A673 (cell line): Measurements from ENCODE around the gene SYNE2. TPM values are rescaled to one million over a fixed set of nuclear protein-coding genes. Genes with fewer than 3 reads are reported as not detected.

Experiments used
- BruUV-seq: library from RNA; stranded (reverse); fragments of 400-500 nt; replicated peaks from 2 replicates; lab custom pipeline; 2021; lab: Mats Ljungman, UMichigan
- CTCF ChIA-PET: fragments of 300-600 bp; sonication (Branson Sonifier 250); formaldehyde crosslinking; loops from one replicate; lab custom pipeline; 2022; ENCODE audit warnings: antibody characterized with exemption; lab: Charles Lee
- POLR2A ChIA-PET: fragments of 300-600 bp; sonication (Branson Sonifier 250); formaldehyde crosslinking; loops from one replicate; lab custom pipeline; 2022; ENCODE audit warnings: antibody characterized with exemption; ENCODE audit not compliant: low non-redundant PET; lab: Charles Lee
- DNase-seq: peaks from one replicate; pipeline ENCODE4 v3.0.0-alpha.2; 2015; ENCODE audit warnings: low spot score
- H3K27ac ChIP-seq: fragments of 200-600 bp; sonication (generic); 2 replicates; pipeline ENCODE4 v1.5.1; 2016; ENCODE audit warnings: mixed run types, low read depth, mild to moderate bottlenecking, mixed read lengths, antibody characterized with exemption, low read length; ENCODE audit not compliant: poor library complexity, severe bottlenecking
- H3K27me3 ChIP-seq: fragments of 200-600 bp; sonication (generic); replicated peaks from 2 replicates; pipeline ENCODE4 v1.6.1; 2017; ENCODE audit warnings: mixed run types, low read depth, mild to moderate bottlenecking, mixed read lengths, antibody characterized with exemption, low read length; ENCODE audit not compliant: insufficient read depth, poor library complexity
- H3K36me3 ChIP-seq: fragments of 200-600 bp; sonication (generic); 2 replicates; pipeline ENCODE4 v1.6.1; 2016; ENCODE audit warnings: mixed run types, mild to moderate bottlenecking, mixed read lengths, antibody characterized with exemption, low read length; ENCODE audit not compliant: insufficient read depth, poor library complexity, severe bottlenecking
- H3K4me1 ChIP-seq: fragments of 200-600 bp; sonication (generic); 2 replicates; pipeline ENCODE4 v1.6.1; 2017; ENCODE audit warnings: mixed run types, mild to moderate bottlenecking, mixed read lengths, antibody characterized with exemption, low read length; ENCODE audit not compliant: insufficient read depth, poor library complexity, severe bottlenecking
- H3K4me3 ChIP-seq: fragments of 200-600 bp; sonication (generic); 2 replicates; pipeline ENCODE4 v1.5.1; 2016; ENCODE audit warnings: low read depth, mixed run types, mild to moderate bottlenecking, mixed read lengths, low read length; ENCODE audit not compliant: poor library complexity, severe bottlenecking
- H3K9me3 ChIP-seq: fragments of 200-600 bp; sonication (generic); 2 replicates; pipeline ENCODE4 v1.6.1; 2016; ENCODE audit warnings: mixed run types, low read depth, mild to moderate bottlenecking, mixed read lengths, antibody characterized with exemption, low read length; ENCODE audit not compliant: poor library complexity, severe bottlenecking
- EZH2 ChIP-seq: fragments of 200-600 bp; sonication (generic); IDR thresholded peaks from 2 replicates; pipeline ENCODE4 v1.6.1; 2017; ENCODE audit warnings: borderline replicate concordance, low read depth, mild to moderate bottlenecking, mixed read lengths, antibody characterized with exemption, low read length; ENCODE audit not compliant: poor library complexity, severe bottlenecking
- intact Hi-C: fragments of 100-400 bp; cut with micrococcal nuclease; formaldehyde crosslinking; loops from one replicate; pipeline ENCODE4 v1.10.0; 2022; ENCODE audit not compliant: unreplicated experiment
- total RNA-seq: library from RNA; stranded (reverse); gene quantifications from 2 replicates; pipeline ENCODE4 v1.2.3, GENCODE V29; 2021
- TF ChIP-seq, protein P1 (sequence below): fragments of 300-800, 200-600 bp; sonication (generic); conservative IDR thresholded peaks from 2 replicates; pipeline ENCODE4 v1.5.1; 2017; ENCODE audit warnings: low read depth, mild to moderate bottlenecking, antibody characterized with exemption, low read length, moderate library complexity, mixed read lengths

SYNE2 gene
- total RNA-seq, 1 experiment from 2014 or later = 68.2 TPM

- intact Hi-C loops = no loop called here
- BruUV-seq = no TSS peak
- POLR2A ChIA-PET = no interaction called here
- Histone ChIP-seq H3K4me3 (no peak overlapping the region), H3K9me3 (no peaks in the 10 kb centered on the region), H3K36me3 (no peaks in the 10 kb centered on the region), H3K27me3 (no peaks in the 10 kb centered on the region), H3K27ac (no peak overlapping the region), H3K4me1 (peaks cover 17% of the 10 kb centered on the region)
- DNase-seq = no peak
- CTCF ChIA-PET = no interaction called here
- no peak for TF ChIP-seq EZH2
- TF ChIP-seq, protein P1, sequence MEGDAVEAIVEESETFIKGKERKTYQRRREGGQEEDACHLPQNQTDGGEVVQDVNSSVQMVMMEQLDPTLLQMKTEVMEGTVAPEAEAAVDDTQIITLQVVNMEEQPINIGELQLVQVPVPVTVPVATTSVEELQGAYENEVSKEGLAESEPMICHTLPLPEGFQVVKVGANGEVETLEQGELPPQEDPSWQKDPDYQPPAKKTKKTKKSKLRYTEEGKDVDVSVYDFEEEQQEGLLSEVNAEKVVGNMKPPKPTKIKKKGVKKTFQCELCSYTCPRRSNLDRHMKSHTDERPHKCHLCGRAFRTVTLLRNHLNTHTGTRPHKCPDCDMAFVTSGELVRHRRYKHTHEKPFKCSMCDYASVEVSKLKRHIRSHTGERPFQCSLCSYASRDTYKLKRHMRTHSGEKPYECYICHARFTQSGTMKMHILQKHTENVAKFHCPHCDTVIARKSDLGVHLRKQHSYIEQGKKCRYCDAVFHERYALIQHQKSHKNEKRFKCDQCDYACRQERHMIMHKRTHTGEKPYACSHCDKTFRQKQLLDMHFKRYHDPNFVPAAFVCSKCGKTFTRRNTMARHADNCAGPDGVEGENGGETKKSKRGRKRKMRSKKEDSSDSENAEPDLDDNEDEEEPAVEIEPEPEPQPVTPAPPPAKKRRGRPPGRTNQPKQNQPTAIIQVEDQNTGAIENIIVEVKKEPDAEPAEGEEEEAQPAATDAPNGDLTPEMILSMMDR = no peak
Observed at GRCh38 chr14:63926641-63927040, 73.8 kb downstream of the SYNE2 start.

- peaks cover 25% of the 10 kb centered on the region for H3K4me1 ChIP-seq
- peak; percentile 85 for DNase-seq
- ChIA-PET POLR2A (no interaction called here), CTCF (no interaction called here)
- no peak overlapping the region for H3K4me3 ChIP-seq
- TF ChIP-seq, protein P1 = no peak
- TF ChIP-seq EZH2 = no peak
- no peaks in the 10 kb centered on the region for H3K9me3 ChIP-seq
- no TSS peak for BruUV-seq
- H3K27me3 ChIP-seq = no peaks in the 10 kb centered on the region
- peak overlapping the region; percentile 39 for H3K27ac ChIP-seq
- intact Hi-C loops = no loop called here
- H3K36me3 ChIP-seq = no peaks in the 10 kb centered on the region
Observed at GRCh38 chr14:63928744-63929174, 76.0 kb downstream of the SYNE2 start.

DNA sequence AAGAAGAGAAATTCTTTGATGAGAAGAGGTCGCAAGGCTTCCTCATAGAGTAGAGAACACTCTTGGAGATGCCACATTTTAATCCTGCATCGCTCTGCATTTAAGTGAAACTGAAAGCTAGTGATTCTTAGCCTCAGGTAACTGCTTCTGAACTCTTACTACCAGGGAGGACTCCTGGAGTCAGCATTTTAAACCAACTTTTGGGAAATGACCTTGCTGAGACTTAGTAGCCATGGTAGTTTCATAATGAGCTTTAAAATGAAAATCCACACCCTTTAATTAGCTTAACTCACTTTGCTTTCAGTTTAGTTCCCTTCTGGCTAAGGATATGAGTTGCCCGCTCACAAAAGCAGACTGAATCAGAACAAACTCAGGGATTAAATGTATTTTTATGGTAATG is 80.3 kb downstream of the SYNE2 start:
- no peak for TF ChIP-seq EZH2
- TF ChIP-seq, protein P1 = no peak
- Histone ChIP-seq H3K9me3 (no peaks in the 10 kb centered on the region), H3K27me3 (no peaks in the 10 kb centered on the region), H3K27ac (peak overlapping the region; percentile 52), H3K4me1 (peaks cover 25% of the 10 kb centered on the region), H3K4me3 (peak overlapping the region; percentile 10), H3K36me3 (no peaks in the 10 kb centered on the region)
- ChIA-PET CTCF (no interaction called here), POLR2A (no interaction called here)
- peak; percentile 18 for DNase-seq
- BruUV-seq = no TSS peak
- intact Hi-C loops = no loop called here
